Chondrocyte (in vitro differentiated cells): ENCODE results near the gene ASPN. TPM values are rescaled to one million over a fixed set of nuclear protein-coding genes. Genes with fewer than 3 reads are reported as not detected.
A peak's percentile ranks its signal among the peaks of the same experiment; 100 is the strongest.

Experiments
- DNase-seq: peaks from one replicate; pipeline ENCODE4 v3.0.0; 2021; ENCODE audit warnings: mixed read lengths, low spot score
- H3K27ac Mint-ChIP-seq: one replicate; pipeline ENCODE4 v1.8.0; 2021; ENCODE audit warnings: mild to moderate bottlenecking, moderate library complexity, mixed read lengths; ENCODE audit not compliant: unreplicated experiment
- H3K27me3 Mint-ChIP-seq: 2 replicates; pipeline ENCODE4 v1.8.0; 2021; ENCODE audit warnings: low read depth, mixed read lengths
- H3K36me3 Mint-ChIP-seq: 2 replicates; pipeline ENCODE4 v1.8.0; 2021; ENCODE audit warnings: low read depth, mixed read lengths
- H3K4me1 Mint-ChIP-seq: 2 replicates; pipeline ENCODE4 v1.8.0; 2021; ENCODE audit warnings: low read depth, mild to moderate bottlenecking, mixed read lengths
- H3K4me3 Mint-ChIP-seq: one replicate; pipeline ENCODE4 v1.8.0; 2021; ENCODE audit warnings: mild to moderate bottlenecking, moderate library complexity, mixed read lengths; ENCODE audit not compliant: unreplicated experiment
- H3K9me3 Mint-ChIP-seq: 2 replicates; pipeline ENCODE4 v1.8.0; 2021; ENCODE audit warnings: low read depth, mixed read lengths
- CTCF ChIP-seq: fragments of 200-600 bp; sonication (generic); IDR thresholded peaks from 2 replicates; pipeline ENCODE4 v1.5.0; 2021; ENCODE audit warnings: antibody characterized with exemption, mild to moderate bottlenecking, moderate library complexity
- total RNA-seq: library from RNA; stranded (reverse); gene quantifications from 3 replicates; pipeline ENCODE4 v1.2.1, GENCODE V29; 2021

Gene ASPN
- total RNA-seq, 1 donor from 2014 or later: 385 TPM

- no peak for TF ChIP-seq CTCF
- Mint-ChIP-seq H3K4me3 (no peak overlapping the region), H3K27ac (no peak overlapping the region), H3K36me3 (peaks cover 4% of the 10 kb centered on the region), H3K4me1 (peaks cover 12% of the 10 kb centered on the region), H3K27me3 (no peaks in the 10 kb centered on the region), H3K9me3 (peaks cover 6% of the 10 kb centered on the region)
- no peak for DNase-seq
Measured at GRCh38 chr9:92432972-92433548, 49.2 kb downstream of the ASPN start.

- Mint-ChIP-seq H3K36me3 (peaks cover 3% of the 10 kb centered on the region), H3K9me3 (peaks cover 5% of the 10 kb centered on the region), H3K4me3 (no peak overlapping the region), H3K27ac (no peak overlapping the region), H3K27me3 (no peaks in the 10 kb centered on the region), H3K4me1 (peaks cover 11% of the 10 kb centered on the region)
- TF ChIP-seq CTCF: no peak
- DNase-seq: no peak
Measured at GRCh38 chr9:92432350-92432749, 50.0 kb downstream of the ASPN start.

- DNase-seq: no peak
- H3K27ac Mint-ChIP-seq: no peak overlapping the region
- H3K9me3 Mint-ChIP-seq: no peaks in the 10 kb centered on the region
- H3K27me3 Mint-ChIP-seq: no peaks in the 10 kb centered on the region
- TF ChIP-seq CTCF: no peak
- peaks cover 3% of the 10 kb centered on the region for H3K36me3 Mint-ChIP-seq
- peaks cover 21% of the 10 kb centered on the region for H3K4me1 Mint-ChIP-seq
- no peak overlapping the region for H3K4me3 Mint-ChIP-seq
Measured at GRCh38 chr9:92429836-92430235, 52.5 kb downstream of the ASPN start.

GRCh38 chr9:92426501-92427145, 55.7 kb downstream of the ASPN start:
- Mint-ChIP-seq H3K4me3 (no peak overlapping the region), H3K27me3 (no peaks in the 10 kb centered on the region), H3K36me3 (peaks cover 5% of the 10 kb centered on the region), H3K4me1 (peaks cover 41% of the 10 kb centered on the region), H3K9me3 (peaks cover 3% of the 10 kb centered on the region), H3K27ac (peak overlapping the region; percentile 75)
- no peak for DNase-seq
- TF ChIP-seq CTCF: no peak

- peaks cover 7% of the 10 kb centered on the region for H3K36me3 Mint-ChIP-seq
- peaks cover 6% of the 10 kb centered on the region for H3K9me3 Mint-ChIP-seq
- H3K4me3 Mint-ChIP-seq: peak overlapping the region; percentile 1
- peak overlapping the region; percentile 75 for H3K27ac Mint-ChIP-seq
- peaks cover 51% of the 10 kb centered on the region for H3K4me1 Mint-ChIP-seq
- no peaks in the 10 kb centered on the region for H3K27me3 Mint-ChIP-seq
- no peak for TF ChIP-seq CTCF
- no peak for DNase-seq
Measured at GRCh38 chr9:92425474-92425873, 56.8 kb downstream of the ASPN start.
